Stimulated activated naive CD4-positive, alpha-beta T cell (primary cell): ENCODE data around the gene TMEM150A.
"Not testable (repeated sequence)": the region's sequence is repeated elsewhere in the genome, so short reads cannot be mapped to it uniquely, and the experiment has no call there.

ENCODE experiments used
- DNase-seq, 6 experiments: peaks; one replicate each; lab custom pipeline; 2025; lab: John Stamatoyannopoulos, UW

Gene TMEM150A

DNA sequence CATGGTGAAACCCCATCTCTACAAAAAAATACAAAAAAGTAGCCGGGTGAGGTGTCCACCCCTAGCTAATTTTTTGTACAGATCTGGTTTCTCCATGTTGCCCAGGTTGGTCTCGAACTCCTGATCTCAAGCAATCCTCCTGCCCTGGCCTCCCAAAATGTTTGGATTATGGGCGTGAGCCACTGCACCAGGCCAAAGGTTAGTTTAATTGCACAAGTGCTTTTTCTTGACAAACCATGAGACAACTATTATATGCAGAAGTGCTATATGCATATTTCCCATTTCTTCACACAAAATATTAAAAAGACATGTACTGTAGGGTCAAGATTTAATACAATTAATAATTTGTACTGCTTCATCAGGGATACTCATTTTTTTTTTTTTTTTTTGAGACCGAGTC, 36.2 kb downstream of the TMEM150A start:
- no peak for DNase-seq

DNA sequence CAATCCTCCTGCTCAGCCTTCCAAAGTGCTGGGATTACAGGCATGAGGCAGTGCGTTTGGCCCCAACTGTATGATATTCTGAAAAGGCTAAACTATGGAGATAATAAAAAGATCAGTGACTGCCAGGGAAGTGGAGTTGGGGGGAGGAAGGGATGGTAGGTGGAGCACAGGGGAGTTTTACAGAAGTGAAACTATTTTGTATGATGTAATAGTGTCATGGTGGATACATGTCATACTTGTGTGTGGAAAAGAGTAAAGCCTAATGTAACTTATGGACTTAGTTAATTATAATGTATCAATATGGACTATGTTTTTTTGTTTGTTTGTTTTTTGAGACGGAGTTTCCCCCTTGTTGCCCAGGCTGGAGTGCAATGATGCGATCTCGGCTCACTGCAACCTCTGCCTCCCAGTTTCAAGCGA, 38.3 kb downstream of the TMEM150A start:
- no peak for DNase-seq

DNA sequence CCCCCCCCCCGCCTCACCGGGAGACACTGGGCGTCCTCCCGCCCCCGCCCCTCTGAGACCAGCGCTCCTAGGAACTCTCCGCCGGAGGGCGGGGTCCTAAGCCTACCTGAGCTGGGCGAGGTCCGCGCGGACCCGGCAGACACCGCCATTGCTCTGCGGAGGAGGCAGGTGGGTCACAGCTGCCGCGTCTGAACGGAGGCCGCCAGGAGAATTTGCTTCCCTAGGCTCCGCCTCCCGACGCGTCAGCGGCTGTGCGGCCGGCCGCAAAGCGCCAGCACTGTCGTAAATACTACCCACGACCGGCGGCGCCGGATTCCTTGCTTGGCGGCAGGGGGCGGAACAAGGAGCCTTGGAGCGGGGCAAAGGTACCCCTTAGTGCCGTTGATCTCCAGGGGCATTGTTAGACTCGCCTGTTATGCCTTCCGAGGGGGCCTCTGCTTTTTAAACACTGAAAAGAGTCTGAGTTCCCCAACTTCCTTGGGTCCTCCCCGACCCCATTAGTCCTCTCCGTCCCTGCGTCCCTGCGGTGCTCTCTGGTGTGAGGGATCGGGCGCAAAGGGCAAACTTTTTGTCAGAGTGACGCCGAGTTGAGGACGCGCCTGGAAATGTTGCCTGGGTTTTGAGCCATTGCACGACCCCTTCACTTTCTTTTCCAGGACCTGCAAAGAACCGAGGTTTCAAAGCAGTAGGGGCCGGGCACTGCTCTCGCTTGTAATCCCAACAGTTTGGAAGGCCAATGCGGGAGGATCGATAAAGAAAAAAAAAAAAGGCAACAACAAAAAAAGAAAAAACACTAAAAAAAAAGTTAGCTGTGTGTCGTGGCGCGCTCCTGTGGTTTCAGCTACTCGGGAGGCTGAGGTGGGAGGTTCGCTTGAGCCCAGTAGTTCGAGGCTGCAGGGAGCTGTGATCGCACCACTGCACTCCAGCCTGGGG, 41.0 kb downstream of the TMEM150A start, which contains the start of gene GGCX:
Gene GGCX, minus strand, starts transcription at position 214 of the 933 bp plus-strand sequence. Its CDS starts 65 bp downstream, at position 149.
- peak; percentile 88 to 93 (median 90) for DNase-seq

DNA sequence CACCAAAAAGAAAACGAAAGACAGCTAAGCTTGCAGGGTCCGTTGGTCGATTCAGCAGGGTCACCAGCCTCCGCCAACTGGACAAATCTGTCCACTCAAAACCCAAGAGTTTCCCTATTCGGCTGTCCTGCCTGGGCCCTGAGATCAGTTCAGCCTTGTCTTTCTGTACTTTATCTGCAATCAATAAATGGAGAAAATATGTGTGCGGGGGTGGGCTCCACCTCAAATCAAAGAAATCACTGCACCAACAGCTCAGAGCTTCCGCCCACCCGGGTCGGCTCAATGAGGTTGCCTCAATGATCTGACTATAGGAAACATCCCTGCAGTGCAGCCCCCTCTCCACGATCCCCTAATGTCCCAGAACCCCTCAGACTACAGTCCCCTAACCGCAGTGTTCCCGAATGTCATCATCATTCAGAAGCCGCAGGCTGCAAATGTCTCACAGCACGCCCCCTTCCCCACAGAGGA, 41.7 kb downstream of the TMEM150A start:
- no peak for DNase-seq

DNA sequence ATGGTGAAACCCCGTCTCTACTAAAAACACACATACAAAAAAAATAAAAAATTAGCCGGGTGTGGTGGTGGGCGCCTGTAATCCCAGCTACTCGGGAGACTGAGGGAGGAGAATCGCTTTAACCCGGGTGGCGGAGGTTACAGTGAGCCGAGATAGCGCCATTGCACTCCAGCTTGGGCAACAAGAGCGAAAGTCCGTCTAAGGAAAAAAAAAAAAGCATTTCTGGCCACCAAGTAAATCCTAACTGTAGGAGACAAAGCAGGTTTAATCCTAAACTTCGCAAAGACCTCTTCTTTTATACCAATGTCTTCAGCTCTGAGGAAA, 42.1 kb downstream of the TMEM150A start:
- DNase-seq, result not testable (repeated sequence)

DNA sequence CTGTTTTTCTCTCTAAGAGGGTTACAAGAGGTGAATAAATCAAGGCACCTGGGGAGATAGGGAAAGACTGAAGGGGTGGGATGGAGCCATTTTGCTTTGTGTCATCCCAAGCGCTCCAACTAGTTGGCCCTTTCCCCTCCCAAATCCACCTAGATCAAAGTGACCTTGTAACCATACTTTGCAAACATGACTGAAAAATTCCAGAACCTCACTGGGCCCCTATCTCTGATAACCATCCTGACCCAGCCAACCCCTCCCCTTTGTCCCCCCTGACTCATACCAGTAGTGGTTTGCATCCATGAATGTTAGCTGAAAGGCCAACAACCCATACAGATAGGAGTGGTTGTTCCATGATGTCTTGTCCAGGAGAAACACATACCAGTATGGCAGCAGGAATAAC, 44.3 kb downstream of the TMEM150A start:
- no peak for DNase-seq

DNA sequence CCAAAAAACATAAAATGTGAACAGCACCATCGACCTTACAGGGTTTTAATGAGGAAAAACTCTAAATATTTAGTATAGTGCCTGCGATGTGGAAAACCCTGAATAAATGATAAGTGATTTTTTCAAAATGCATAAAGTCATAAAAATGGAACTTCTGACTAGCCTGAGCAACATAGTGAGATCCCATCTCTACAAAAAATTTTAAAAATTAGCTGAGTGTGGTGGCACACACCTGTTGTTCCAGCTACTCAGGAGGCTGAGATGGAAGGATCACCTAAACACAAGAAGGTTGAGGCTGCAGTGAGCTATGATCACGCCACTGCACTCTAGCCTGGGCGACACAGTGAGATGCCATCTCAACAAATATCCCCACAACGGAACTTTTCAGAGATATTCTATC, 45.4 kb downstream of the TMEM150A start:
- no peak for DNase-seq

DNA sequence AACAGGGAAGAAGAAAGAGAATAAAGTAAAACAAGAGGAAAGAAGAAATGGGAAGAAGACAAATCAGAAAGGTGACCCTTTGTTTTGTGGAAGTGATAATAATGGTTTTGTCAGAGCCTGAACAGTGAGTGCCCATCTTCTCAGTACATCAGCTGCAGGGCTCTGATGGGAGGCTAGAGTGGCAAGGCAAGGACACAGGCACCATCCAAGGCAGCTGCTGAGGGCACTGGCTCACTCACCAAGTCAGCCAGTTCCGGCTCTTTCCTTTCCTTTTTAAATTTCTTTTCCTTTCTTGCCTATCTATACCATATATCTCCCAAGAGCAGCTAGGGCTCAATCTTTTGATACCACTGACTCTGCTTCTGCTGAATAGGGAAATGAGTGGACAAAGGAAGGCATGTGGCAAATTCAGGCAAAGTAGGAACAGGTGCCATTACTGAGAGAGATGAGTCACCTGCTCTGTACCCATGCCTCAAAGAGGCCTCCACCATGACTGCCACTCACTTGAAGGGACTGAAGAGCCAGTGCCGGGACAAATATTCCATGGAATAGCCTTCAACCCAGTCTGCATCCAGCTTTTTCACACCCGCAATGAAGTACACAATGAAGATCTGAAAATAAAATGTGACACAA, 47.4 kb downstream of the TMEM150A start:
- no peak for DNase-seq

DNA sequence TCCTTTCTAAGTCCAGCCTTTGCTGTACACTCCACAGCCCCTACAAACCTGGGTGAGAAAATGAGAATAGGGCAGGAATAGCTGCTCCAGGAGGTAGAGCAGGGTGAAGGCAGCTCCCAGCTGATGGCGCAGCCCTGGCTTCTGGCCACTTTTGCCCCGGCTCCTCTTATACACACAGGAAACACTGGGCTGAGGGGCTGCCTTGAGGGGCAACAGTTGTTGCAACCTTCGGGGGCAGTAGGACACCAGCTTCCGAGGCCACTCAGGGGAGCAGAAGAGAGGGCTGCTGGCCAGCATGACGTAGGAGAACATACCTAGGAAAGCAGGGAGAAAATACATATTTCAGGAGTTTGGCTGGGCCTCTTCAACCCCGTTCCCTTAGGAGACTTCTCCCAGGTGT, 49.3 kb downstream of the TMEM150A start:
- DNase-seq, result no peak

DNA sequence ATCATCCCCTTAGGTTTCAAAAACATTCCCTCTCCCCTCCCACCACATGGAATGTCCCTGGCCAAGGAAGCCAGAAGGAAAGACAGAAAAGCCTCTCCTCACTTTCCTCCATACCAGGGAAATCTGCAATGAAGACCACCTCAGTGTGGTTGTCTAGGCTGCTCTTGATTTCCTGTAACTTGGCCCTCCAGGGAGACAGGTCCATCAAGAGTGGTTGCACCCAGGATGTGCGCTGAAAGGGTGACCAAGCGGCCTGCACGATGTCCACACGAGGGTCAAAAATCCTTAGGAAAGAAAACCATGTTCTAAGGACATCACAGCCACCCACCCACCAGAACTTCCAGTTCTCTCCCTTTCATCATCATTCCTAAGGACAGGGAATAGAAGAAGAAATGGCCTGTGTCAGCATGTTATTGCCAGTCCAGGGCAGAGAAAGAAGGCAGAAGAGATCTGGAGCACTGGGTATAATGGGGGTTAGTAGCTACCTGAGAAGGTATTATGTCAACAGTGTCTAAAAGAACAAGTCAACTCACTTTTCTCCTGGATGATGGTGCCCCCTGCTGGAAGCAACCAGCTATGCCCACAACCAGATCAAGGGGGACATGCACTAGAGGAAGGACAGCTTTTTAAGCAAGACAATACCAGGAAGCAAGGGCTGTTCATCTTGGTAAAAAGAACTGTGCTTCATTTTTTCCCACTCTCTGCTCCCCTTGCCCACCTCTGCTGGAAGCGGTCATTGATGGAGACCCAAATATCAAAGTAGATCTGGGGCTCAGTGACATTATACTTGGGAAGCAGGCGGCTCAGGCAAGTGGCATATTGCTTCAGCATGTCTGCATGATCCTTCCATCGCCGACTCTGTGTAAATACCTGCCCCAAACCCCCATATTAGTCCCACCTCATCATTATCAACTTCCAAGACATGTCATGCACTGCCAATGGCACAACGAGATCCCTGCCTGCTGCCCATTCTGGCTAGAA, 50.5 kb downstream of the TMEM150A start:
- DNase-seq, result peak; percentile 75 to 93 (median 84)

DNA sequence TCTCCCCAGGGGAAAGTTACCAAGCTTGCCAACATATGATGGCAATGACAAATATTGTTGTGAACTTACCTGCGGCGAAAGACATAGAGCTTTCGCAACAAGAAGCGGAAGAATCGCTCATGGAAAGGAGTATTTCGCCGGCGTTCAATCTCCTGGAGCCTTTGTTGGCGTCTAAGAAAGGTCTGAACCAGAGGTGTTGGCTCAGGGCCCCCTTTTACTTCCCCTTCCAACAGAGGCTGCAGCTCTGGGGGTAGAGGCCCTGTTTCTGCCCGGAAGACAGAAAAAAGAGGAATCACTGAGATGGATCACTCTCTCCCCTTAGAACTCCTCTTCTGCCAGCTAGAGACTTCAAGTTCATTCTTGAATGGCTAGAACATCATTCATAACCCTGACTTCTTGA, 52.0 kb downstream of the TMEM150A start:
- no peak for DNase-seq

DNA sequence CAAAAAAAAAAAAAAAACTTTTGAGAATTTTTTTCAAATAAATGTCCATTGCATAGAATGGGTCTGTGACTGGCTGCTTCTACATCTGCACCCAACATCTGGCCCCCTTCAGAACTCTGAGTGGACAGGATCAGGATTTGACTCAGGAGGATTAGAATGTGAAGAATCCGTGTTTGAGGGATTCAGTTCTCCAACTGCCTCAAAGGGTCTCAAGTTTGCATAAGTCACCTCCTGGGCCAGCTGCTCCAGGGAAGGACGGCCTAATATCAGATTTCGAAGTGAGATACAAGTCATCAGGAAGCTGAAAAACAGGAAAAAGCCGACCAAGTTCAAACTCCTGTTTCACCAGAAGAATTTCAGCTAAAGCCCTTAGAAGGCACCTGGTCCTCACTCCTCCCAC, 52.7 kb downstream of the TMEM150A start:
- no peak for DNase-seq

DNA sequence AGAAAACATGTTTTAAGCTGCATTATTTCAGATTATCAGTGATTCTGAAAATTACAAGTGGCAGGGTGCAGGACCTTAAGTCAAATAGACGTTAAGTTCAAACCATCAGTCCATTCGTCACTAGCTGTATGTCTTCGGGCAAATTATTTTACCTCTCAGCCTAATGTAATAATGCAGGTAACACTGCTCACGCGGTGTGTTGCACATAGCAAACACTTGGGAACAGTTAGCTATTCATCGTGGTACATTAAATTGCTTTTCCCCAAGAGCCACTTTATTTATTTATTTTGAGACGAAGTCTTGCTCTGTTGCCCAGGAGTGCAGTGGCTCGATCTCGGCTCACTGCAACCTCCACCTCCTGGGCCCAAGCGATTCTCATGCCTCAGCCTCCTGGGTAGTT, 53.4 kb downstream of the TMEM150A start:
- DNase-seq, result no peak

DNA sequence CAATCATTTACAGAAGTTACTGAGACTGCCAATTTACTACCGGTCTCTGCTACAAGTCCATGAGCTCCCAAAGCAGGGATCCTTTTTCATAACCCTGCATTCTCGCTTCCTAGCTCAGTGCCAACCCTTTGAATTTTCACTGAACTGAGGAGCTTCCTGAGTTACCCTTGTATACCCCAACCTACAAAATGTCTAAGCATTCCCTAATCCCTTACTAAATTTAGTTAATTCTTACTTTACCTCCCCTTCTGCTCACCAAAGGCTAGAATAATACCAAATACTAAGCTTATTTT, 53.9 kb downstream of the TMEM150A start:
- DNase-seq, result no peak
